ENCODE measurements around the gene MED25.

GRCh38 chr19:49866933-49867782 is 49.1 kb downstream of the MED25 start, which contains the start of gene PNKP:
- TF ChIP-seq CTCF (conservative IDR thresholded peaks at IDR 0.05; ENCODE audit: low read depth, low read length), result no peak
- TF ChIP-seq EZH2 (IDR thresholded peaks at IDR 0.05; ENCODE audit: low read length, unreplicated experiment), result no peak
